Mesothelial cell of epicardium (in vitro differentiated cells): ENCODE results near the gene NAV2. TPM values are rescaled to one million over a fixed set of nuclear protein-coding genes. Genes with fewer than 3 reads are reported as not detected.
A peak's percentile ranks its signal among the peaks of the same experiment; 100 is the strongest.

Experiments used
- DNase-seq, 2 experiments: peaks; one replicate each; pipeline ENCODE4 v3.0.0; 2021; ENCODE audit warnings: low spot score in 2 of 2; ENCODE audit not compliant: unreplicated experiment in 2 of 2
- H3K27ac Mint-ChIP-seq: 2 replicates; pipeline ENCODE4 v1.8.0; 2021; ENCODE audit warnings: mixed read lengths
- H3K27me3 Mint-ChIP-seq: 2 replicates; pipeline ENCODE4 v1.8.0; 2021; ENCODE audit warnings: low read depth, mixed read lengths
- H3K36me3 Mint-ChIP-seq: 2 replicates; pipeline ENCODE4 v1.8.0; 2021; ENCODE audit warnings: mixed read lengths
- H3K4me1 Mint-ChIP-seq: 2 replicates; pipeline ENCODE4 v1.8.0; 2021; ENCODE audit warnings: mixed read lengths
- H3K4me3 Mint-ChIP-seq: 2 replicates; pipeline ENCODE4 v1.8.0; 2021; ENCODE audit warnings: mild to moderate bottlenecking, moderate library complexity, mixed read lengths
- H3K9me3 Mint-ChIP-seq: 2 replicates; pipeline ENCODE4 v1.8.0; 2021; ENCODE audit warnings: mixed read lengths
- total RNA-seq: library from RNA; stranded (reverse); gene quantifications from 3 replicates; pipeline ENCODE4 v1.2.1, GENCODE V29; 2021
- TF ChIP-seq, protein P1 (sequence below): fragments of 200-600 bp; sonication (generic); IDR thresholded peaks from one replicate; pipeline ENCODE4 v1.5.0; 2021; ENCODE audit warnings: antibody characterized with exemption; ENCODE audit not compliant: unreplicated experiment

Gene NAV2
- total RNA-seq, 1 donor from 2014 or later = 69.8 TPM

DNA sequence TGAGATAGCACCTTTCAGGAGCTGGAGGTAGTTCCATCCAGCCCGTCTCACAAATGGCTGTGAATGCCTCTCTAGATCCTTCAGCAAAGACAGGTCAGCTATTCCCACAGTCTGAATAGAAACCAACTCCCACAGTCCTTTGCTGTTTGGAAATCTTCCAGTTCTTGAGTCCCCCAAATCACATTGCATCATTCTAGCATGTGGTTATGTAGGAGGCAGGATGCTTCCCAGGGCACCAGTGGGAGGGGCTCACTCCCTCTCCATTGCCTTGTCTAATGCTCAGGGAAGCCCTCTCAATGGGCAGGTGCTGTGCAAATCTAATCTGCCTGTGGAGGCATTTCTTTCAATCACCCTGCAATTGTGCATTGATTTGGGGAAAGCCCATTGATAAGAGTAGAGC lies 14.6 kb downstream of the NAV2 start:
- Mint-ChIP-seq H3K4me3 (no peak overlapping the region), H3K4me1 (peaks cover 32% of the 10 kb centered on the region), H3K27ac (peak overlapping the region; percentile 99), H3K9me3 (no peaks in the 10 kb centered on the region), H3K27me3 (no peaks in the 10 kb centered on the region), H3K36me3 (no peaks in the 10 kb centered on the region)
- TF ChIP-seq, protein P1, sequence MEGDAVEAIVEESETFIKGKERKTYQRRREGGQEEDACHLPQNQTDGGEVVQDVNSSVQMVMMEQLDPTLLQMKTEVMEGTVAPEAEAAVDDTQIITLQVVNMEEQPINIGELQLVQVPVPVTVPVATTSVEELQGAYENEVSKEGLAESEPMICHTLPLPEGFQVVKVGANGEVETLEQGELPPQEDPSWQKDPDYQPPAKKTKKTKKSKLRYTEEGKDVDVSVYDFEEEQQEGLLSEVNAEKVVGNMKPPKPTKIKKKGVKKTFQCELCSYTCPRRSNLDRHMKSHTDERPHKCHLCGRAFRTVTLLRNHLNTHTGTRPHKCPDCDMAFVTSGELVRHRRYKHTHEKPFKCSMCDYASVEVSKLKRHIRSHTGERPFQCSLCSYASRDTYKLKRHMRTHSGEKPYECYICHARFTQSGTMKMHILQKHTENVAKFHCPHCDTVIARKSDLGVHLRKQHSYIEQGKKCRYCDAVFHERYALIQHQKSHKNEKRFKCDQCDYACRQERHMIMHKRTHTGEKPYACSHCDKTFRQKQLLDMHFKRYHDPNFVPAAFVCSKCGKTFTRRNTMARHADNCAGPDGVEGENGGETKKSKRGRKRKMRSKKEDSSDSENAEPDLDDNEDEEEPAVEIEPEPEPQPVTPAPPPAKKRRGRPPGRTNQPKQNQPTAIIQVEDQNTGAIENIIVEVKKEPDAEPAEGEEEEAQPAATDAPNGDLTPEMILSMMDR = no peak
- no peak for DNase-seq

DNA sequence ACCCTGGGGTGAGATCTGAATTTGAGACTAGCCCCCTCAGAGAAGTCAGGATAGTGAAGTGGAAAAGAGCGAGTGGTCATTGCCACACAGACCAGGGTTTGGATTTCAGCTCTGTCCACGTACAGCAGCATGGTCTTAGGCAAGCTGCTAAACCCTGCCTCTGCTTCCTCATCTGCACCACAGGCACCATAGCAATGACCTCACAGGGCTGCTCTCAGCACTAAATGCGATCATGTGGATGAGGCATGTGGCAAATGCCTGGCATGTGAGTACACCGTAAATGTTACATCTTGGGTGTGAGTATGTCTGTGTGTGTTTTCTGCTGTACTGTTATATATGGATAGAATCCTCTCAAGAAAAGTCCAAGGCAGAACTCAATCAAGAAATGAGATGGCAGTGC lies 15.8 kb downstream of the NAV2 start:
- Mint-ChIP-seq H3K27me3 (no peaks in the 10 kb centered on the region), H3K4me1 (peaks cover 23% of the 10 kb centered on the region), H3K4me3 (no peak overlapping the region), H3K27ac (no peak overlapping the region), H3K36me3 (no peaks in the 10 kb centered on the region), H3K9me3 (no peaks in the 10 kb centered on the region)
- TF ChIP-seq, protein P1 = no peak
- no peak for DNase-seq

DNA sequence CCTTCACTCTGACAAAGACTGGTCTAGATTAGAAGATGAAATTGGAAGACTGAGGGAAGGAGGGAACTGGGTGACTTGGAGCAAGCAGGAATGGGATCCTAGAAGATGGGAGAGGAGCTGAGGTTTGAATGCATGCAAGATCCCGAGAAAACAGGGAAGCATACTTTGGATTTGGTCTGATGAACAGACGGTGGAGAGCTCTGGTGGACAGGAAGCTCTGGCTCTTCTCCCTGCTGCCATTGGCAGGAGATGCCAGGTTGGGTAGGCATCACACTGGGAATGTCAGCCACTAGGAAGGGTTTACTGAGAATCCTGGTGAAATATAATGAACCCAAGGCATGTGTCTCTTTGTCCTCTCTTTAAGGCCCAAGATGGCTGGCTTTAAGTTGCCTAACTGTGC lies 16.5 kb downstream of the NAV2 start:
- no peaks in the 10 kb centered on the region for H3K27me3 Mint-ChIP-seq
- TF ChIP-seq, protein P1 = no peak
- DNase-seq = no peak
- peaks cover 16% of the 10 kb centered on the region for H3K4me1 Mint-ChIP-seq
- H3K9me3 Mint-ChIP-seq = no peaks in the 10 kb centered on the region
- H3K27ac Mint-ChIP-seq = no peak overlapping the region
- H3K36me3 Mint-ChIP-seq = no peaks in the 10 kb centered on the region
- H3K4me3 Mint-ChIP-seq = no peak overlapping the region

DNA sequence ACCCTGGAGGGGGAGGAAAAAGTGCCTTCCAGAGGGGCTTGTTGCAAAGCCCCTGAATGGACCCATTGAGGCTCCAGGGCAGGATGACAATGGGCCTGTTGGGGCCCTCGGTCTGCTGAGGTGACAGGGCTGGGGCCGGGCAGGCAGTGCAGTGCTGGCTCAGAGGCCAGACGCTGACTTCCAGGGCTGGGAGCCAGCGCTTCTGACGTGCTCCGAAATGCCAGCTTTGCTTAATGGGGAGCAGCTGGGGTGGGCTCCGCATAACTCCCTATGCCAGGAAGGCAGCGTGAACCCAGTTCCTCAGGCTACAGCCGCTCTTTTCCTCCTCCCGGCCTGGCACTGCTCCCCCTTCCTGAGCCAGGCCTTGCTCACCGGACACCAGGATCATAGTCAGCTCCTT lies 17.7 kb downstream of the NAV2 start:
- TF ChIP-seq, protein P1 = no peak
- no peak for DNase-seq
- Mint-ChIP-seq H3K27ac (no peak overlapping the region), H3K27me3 (no peaks in the 10 kb centered on the region), H3K4me1 (peaks cover 16% of the 10 kb centered on the region), H3K36me3 (no peaks in the 10 kb centered on the region), H3K9me3 (no peaks in the 10 kb centered on the region), H3K4me3 (no peak overlapping the region)

DNA sequence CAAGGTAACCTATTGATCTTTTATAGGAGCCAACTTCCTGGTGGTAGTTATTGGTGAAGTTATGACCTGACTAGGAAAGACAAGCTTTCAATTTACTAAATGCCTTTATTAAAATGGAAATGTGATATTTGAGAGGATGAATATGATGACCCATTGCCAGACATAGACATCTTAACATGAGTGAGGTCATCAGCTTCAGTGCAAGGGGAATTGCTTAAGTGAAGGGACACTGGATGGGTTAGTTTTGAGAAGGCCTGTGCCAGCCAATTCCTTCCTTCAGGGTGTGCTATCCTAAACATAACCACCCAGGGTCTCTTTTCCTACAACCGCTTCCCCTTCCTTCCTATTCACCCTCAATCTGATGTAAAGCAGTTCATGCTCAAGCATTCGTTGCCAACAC lies 21.5 kb downstream of the NAV2 start:
- Mint-ChIP-seq H3K36me3 (no peaks in the 10 kb centered on the region), H3K4me3 (no peak overlapping the region), H3K4me1 (no peaks in the 10 kb centered on the region), H3K9me3 (no peaks in the 10 kb centered on the region), H3K27ac (no peak overlapping the region), H3K27me3 (no peaks in the 10 kb centered on the region)
- TF ChIP-seq, protein P1 = no peak
- DNase-seq = no peak
